ENCODE measurements around the gene KIF26B.
"Not testable (repeated sequence)": the region's sequence is repeated elsewhere in the genome, so short reads cannot be mapped to it uniquely, and the experiment has no call there.

The KIF26B gene

GRCh38 chr1:245707941-245708340 lies 553.2 kb downstream of the KIF26B start:
- Histone ChIP-seq H3K9me2 (replicated peaks; ENCODE audit: insufficient read depth, low read length) (no peaks in the 10 kb centered on the region), H3K9ac (ENCODE audit: low read length) (no peak overlapping the region), H3K79me2 (ENCODE audit: low read length) (no peaks in the 10 kb centered on the region), H3K27ac (ENCODE audit: low read length) (no peak overlapping the region), H3K4me3 (ENCODE audit: low read length) (no peak overlapping the region), H3K4me2 (ENCODE audit: low read depth, low read length) (no peak overlapping the region), H4K20me1 (ENCODE audit: insufficient read depth, low read length) (no peaks in the 10 kb centered on the region), H3K9me3 (replicated peaks; ENCODE audit: insufficient read depth, low read length) (no peaks in the 10 kb centered on the region), H3F3A (ENCODE audit: insufficient read depth, low read length) (no peaks in the 10 kb centered on the region), H3K4me1 (ENCODE audit: low read length) (no peaks in the 10 kb centered on the region), H3K36me3 (replicated peaks; ENCODE audit: insufficient read depth, low read length) (no peaks in the 10 kb centered on the region), H2AFZ (ENCODE audit: low read length) (no peak overlapping the region), H3K27me3 (replicated peaks; ENCODE audit: insufficient read depth, low read length) (no peaks in the 10 kb centered on the region)
- DNase-seq = no peak
- no peak for TF ChIP-seq CTCF (IDR thresholded peaks at IDR 0.05; ENCODE audit: low read length)
- TF ChIP-seq EZH2 (optimal IDR thresholded peaks at IDR 0.05; ENCODE audit: low read depth, low read length) = no peak
- TF ChIP-seq EZH2phosphoT487 (IDR thresholded peaks at IDR 0.05; ENCODE audit: low read length) = no peak

- H3F3A ChIP-seq (ENCODE audit: insufficient read depth, low read length) = no peaks in the 10 kb centered on the region
- H4K20me1 ChIP-seq (ENCODE audit: insufficient read depth, low read length) = no peaks in the 10 kb centered on the region
- no peaks in the 10 kb centered on the region for H3K27me3 ChIP-seq (replicated peaks; ENCODE audit: insufficient read depth, low read length)
- no peak overlapping the region for H3K9ac ChIP-seq (ENCODE audit: low read length)
- DNase-seq = no peak
- H3K9me3 ChIP-seq (replicated peaks; ENCODE audit: insufficient read depth, low read length) = no peaks in the 10 kb centered on the region
- H3K4me3 ChIP-seq (ENCODE audit: low read length) = no peak overlapping the region
- H3K9me2 ChIP-seq (replicated peaks; ENCODE audit: insufficient read depth, low read length) = no peaks in the 10 kb centered on the region
- H2AFZ ChIP-seq (ENCODE audit: low read length) = no peak overlapping the region
- H3K79me2 ChIP-seq (ENCODE audit: low read length) = no peaks in the 10 kb centered on the region
- H3K4me1 ChIP-seq (ENCODE audit: low read length) = no peaks in the 10 kb centered on the region
- H3K36me3 ChIP-seq (replicated peaks; ENCODE audit: insufficient read depth, low read length) = no peaks in the 10 kb centered on the region
- no peak overlapping the region for H3K4me2 ChIP-seq (ENCODE audit: low read depth, low read length)
- no peak overlapping the region for H3K27ac ChIP-seq (ENCODE audit: low read length)
- no peak for TF ChIP-seq CTCF (IDR thresholded peaks at IDR 0.05; ENCODE audit: low read length)
Observed at GRCh38 chr1:245710961-245711903, 556.4 kb downstream of the KIF26B start.

GRCh38 chr1:245714027-245714426 lies 559.2 kb downstream of the KIF26B start:
- not testable (repeated sequence) for H3K4me2 ChIP-seq (ENCODE audit: low read depth, low read length); H3K9me3 ChIP-seq (replicated peaks; ENCODE audit: insufficient read depth, low read length); H3F3A ChIP-seq (ENCODE audit: insufficient read depth, low read length); H2AFZ ChIP-seq (ENCODE audit: low read length); DNase-seq; H3K9me2 ChIP-seq (replicated peaks; ENCODE audit: insufficient read depth, low read length); H3K27me3 ChIP-seq (replicated peaks; ENCODE audit: insufficient read depth, low read length); H3K36me3 ChIP-seq (replicated peaks; ENCODE audit: insufficient read depth, low read length); H3K4me1 ChIP-seq (ENCODE audit: low read length); H3K4me3 ChIP-seq (ENCODE audit: low read length); H4K20me1 ChIP-seq (ENCODE audit: insufficient read depth, low read length); H3K79me2 ChIP-seq (ENCODE audit: low read length); H3K9ac ChIP-seq (ENCODE audit: low read length); H3K27ac ChIP-seq (ENCODE audit: low read length)

- H3K4me1 ChIP-seq (ENCODE audit: low read length) = no peaks in the 10 kb centered on the region
- no peaks in the 10 kb centered on the region for H3K79me2 ChIP-seq (ENCODE audit: low read length)
- H2AFZ ChIP-seq (ENCODE audit: low read length) = no peak overlapping the region
- no peaks in the 10 kb centered on the region for H3F3A ChIP-seq (ENCODE audit: insufficient read depth, low read length)
- no peak overlapping the region for H3K4me3 ChIP-seq (ENCODE audit: low read length)
- no peak for TF ChIP-seq EZH2phosphoT487 (IDR thresholded peaks at IDR 0.05; ENCODE audit: low read length)
- TF ChIP-seq EZH2 (optimal IDR thresholded peaks at IDR 0.05; ENCODE audit: low read depth, low read length) = no peak
- no peak for TF ChIP-seq CTCF (IDR thresholded peaks at IDR 0.05; ENCODE audit: low read length)
- H3K4me2 ChIP-seq (ENCODE audit: low read depth, low read length) = no peak overlapping the region
- no peak overlapping the region for H3K27ac ChIP-seq (ENCODE audit: low read length)
- H4K20me1 ChIP-seq (ENCODE audit: insufficient read depth, low read length) = no peaks in the 10 kb centered on the region
- no peaks in the 10 kb centered on the region for H3K36me3 ChIP-seq (replicated peaks; ENCODE audit: insufficient read depth, low read length)
- H3K27me3 ChIP-seq (replicated peaks; ENCODE audit: insufficient read depth, low read length) = no peaks in the 10 kb centered on the region
- H3K9me2 ChIP-seq (replicated peaks; ENCODE audit: insufficient read depth, low read length) = no peaks in the 10 kb centered on the region
- H3K9me3 ChIP-seq (replicated peaks; ENCODE audit: insufficient read depth, low read length) = no peaks in the 10 kb centered on the region
- DNase-seq = no peak
- H3K9ac ChIP-seq (ENCODE audit: low read length) = no peak overlapping the region
Observed at GRCh38 chr1:245715291-245715701, 560.5 kb downstream of the KIF26B start.

All from MM.1S (cell line).